GM21528 (cell line): ENCODE results near the gene MARCHF10.

Experiments
- ATAC-seq: cut with Tn5 transposase; IDR thresholded peaks from one replicate; pipeline ENCODE4 v1.9.1; 2021; ENCODE audit warnings: mild to moderate bottlenecking, moderate library complexity; ENCODE audit not compliant: unreplicated experiment, low FRiP score

MARCHF10 gene

GRCh38 chr17:62823111-62823893 is 15.2 kb upstream of the MARCHF10 start:
- ATAC-seq = no peak

GRCh38 chr17:62822080-62822904 is 14.2 kb upstream of the MARCHF10 start:
- no peak for ATAC-seq

GRCh38 chr17:62821189-62822079 is 13.3 kb upstream of the MARCHF10 start:
- ATAC-seq = no peak

DNA sequence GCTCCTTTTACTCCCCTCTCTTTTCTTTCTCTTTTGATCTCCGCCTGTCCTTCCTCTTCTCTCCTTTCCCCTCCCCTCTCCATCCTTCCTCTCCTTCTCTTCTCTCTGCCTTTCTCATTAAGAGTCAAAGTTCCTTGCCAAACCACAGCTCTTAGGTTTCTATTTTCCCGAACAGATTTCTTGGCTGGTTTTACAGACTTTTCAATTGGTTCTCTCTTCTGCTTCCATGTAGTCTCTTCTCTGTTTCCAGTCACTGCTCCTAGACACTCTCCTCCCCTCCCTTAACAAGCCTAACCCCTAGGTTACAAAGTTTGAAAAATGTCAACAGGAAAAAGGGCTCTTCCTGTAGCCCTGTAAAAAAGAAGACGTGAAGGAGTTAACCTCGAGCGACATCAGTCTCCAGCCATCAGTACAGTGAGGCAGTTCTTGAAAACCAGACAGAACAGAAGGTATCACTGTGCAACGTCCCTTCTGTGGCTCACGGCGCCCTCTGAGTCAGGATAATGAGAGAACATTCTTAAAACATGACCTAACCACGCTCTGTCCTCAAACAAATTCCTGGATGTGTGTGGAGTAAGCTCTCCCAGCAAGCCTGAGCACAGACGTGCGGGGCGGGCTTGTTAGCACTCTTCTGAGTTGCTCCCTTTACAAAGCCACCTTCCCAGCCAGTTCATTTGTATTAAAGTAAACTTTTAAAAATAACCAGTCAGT is 11.6 kb upstream of the MARCHF10 start:
- ATAC-seq = no peak

GRCh38 chr17:62818526-62818925 is 10.4 kb upstream of the MARCHF10 start:
- ATAC-seq = no peak

DNA sequence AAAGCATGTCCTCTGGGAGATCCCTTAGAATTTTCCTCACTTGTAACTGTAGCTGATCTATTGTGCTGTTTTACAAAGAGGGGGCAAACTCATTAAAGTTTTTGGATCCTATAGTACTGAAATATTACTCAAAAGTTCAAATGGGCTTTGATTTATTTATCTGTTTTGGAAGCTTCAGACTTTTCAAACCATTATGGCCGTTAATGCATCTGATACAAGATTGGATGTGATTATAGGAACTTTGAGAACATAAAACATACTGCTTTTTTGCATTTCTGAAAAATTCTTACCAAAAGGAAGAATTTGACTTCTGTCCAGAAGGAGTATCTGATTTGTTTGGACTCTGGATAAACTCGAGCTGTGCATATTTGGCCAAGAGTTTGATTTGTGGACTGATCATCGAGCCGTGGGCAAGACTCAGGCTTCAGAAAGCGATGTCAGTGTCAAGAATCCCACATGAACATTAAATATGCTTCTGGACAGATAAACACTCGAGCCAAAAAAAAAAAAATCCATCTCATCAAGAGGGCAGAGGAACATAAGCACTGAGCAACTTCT is 8.2 kb upstream of the MARCHF10 start:
- ATAC-seq = no peak

- no peak for ATAC-seq
Observed at GRCh38 chr17:62809656-62810055, 1.5 kb upstream of the MARCHF10 start.

DNA sequence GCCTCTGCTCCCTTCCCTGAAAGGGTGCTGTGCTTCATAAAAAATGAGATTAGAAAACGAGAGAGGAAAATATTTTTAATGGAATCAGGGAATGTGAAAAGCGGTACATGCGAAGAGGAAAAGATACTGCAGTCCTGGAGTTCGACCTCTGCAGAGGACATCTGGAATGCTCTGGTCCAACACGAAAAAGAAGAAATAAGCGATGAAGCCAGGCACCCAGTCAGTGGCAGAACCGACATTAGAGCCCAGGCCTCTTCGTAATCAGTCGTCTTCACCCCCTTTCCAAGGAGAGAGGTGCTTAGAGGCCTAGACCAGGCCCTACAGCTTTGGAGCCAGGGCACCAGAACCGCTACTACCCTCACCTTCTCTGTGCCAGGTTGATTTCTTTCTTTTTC is 459 bp upstream of the MARCHF10 start:
- no peak for ATAC-seq

GRCh38 chr17:62805234-62805633 is 2.9 kb downstream of the MARCHF10 start:
- ATAC-seq = no peak

- ATAC-seq = no peak
Observed at GRCh38 chr17:62804822-62805221, 3.3 kb downstream of the MARCHF10 start.

DNA sequence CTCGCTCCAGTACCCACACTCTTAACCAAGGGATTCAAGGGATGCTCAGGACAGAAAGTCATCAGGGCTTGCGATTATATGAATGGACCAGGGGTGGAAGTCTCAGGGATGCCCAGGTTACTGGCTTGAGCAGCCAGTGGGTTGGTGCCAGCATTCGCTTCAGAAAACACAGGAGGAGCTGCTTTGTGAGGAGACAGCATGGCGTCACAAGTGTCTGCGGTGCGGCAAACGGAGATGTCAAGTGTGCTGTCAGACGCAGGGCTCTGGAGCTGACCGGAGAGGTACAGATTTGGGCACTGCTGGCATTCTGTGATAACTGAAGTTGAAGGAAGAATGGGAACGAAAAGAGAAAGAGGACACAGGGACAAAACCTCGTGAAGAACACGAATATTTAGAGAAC is 4.1 kb downstream of the MARCHF10 start:
- no peak for ATAC-seq

DNA sequence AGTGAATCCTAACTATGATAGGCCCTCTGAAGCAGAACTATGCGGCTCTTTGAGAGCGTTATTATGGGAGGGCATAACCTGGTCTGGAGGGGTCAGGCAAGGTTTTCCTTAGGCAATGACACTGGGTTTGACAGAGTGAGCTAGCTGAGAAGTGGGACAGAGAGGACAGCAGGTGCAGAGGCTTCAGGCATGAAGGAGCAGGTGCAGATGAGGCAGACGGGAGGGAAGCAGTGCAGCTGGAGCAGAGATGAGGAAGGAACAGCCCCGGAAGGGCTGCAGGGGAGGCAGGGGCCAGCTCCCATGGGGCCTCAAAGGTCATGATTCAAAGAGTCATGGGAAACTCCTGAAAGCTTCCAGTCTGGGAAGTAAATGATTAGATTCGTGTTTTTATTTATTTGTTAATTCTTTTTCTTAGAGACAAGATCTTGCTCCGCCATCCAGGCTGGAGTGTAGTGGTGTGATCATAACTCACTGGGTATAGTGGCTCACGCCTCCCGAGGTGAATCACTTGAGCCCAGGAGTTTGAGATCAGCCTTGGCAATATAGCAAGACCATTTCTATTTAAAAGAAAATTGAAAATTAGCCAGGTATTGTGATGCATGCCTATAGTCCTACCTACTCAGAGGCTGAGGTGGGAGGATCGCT is 5.4 kb downstream of the MARCHF10 start:
- no peak for ATAC-seq

DNA sequence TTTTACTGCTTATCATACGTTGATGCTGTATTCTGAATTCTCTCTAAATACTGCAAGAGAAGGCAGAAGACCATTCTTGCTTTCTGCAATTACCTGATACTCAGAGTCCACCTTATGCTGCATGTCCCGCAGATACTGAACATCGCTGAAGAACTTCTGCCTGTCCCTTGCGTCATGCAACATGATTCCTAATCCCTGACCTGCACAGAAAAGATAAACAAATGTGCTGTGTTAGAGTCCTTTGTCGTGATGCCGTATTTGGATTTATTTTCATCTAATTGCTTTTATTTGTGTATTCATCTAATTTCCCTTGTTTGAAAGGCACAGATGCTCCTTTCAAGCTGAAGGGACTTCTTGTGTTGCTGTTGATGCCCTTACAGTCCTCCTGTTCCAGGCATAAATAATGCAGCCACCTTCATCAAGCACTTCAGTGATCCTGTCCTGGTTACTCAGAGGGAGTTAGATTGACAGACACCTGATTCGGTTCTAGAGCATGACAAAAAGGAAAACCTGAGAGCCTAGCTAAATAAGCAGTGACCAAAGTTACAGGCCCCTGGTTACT is 6.5 kb downstream of the MARCHF10 start:
- ATAC-seq = no peak

DNA sequence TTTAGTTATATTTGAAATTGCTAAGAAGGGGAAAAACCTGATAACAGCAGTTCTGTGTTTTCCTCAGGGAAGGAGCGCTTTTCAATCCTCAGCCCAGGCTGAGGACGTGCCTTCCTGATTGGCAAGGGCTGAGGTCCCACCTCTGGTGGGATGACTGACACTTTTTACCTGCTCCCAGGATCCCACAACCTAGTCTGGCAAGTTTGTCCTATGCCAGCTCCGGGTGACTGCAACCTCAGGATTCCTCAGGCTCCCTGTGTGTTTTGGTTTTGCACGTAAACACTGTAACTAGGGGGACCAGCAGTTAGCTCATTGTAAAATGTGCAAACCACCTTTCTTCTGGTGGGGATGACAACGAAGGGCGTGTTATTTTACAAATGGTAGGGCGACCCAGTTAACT is 7.5 kb downstream of the MARCHF10 start:
- no peak for ATAC-seq

GRCh38 chr17:62797959-62798358 is 10.2 kb downstream of the MARCHF10 start:
- no peak for ATAC-seq

GRCh38 chr17:62796291-62796690 is 11.8 kb downstream of the MARCHF10 start:
- ATAC-seq = no peak

DNA sequence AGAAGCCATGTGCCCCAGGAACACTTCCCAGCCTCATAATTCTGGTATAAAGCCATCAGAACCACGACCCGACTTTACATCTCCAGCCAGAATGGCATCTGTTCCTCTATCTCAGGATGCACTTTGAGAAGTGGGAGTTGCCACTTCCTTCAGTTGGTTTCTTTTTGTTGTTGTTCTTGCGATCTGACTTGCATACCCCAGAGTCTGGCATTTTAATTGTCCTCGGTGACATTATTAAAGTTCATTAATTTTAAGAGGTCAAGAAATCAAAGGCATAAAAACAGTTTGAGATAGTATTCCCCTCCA is 13.5 kb downstream of the MARCHF10 start:
- no peak for ATAC-seq

GRCh38 chr17:62793919-62794665 is 14.0 kb downstream of the MARCHF10 start:
- no peak for ATAC-seq

- ATAC-seq = no peak
Observed at GRCh38 chr17:62792447-62792800, 15.7 kb downstream of the MARCHF10 start.
